Fibroblast of mammary gland (primary cell): Measurements from ENCODE around the gene FOXO1.

Experiments used
- DNase-seq: peaks from one replicate; pipeline ENCODE4 v3.0.0-alpha.2; 2010; ENCODE audit warnings: low read depth
- H3K4me3 ChIP-seq: 2 replicates; pipeline ENCODE4 v1.5.1; 2011; ENCODE audit warnings: low read depth, mild to moderate bottlenecking, low read length, moderate library complexity; ENCODE audit not compliant: control insufficient read depth
- TF ChIP-seq, protein P1 (sequence below): conservative IDR thresholded peaks from 2 replicates; pipeline ENCODE4 v1.5.1; 2011; ENCODE audit warnings: low read depth, low read length, inconsistent platforms; ENCODE audit not compliant: control insufficient read depth, insufficient read depth

FOXO1 gene

DNA sequence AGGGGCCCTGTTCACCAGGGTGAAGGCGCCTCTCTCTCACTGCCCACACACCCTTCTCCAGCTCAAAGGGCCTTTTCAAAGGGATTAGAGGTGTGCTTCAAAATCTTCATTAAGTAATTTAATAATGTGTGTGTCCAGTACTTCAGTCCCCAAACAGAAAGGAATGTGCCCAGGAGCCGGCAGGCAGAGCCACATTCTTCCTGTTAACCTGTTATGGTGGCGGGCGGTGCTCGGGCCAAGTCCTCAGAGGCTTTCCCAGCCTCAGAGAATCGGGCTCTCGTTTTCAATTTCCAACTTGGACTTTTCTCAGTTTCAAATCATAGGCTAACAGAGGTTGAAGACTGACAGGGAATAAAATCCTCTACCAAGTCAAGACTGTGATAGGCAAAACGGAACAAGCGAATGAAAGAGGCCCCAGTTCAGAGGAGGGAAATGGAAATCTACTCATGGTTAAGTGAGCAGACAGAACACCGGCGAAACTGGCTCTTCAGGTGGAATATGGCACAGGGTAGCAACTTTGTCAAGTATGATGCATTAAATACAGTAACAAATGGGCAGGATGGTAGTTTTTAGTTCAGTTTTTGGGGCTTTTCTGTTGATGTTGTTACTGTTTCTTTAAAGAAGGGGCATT, 68.6 kb downstream of the FOXO1 start:
- TF ChIP-seq, protein P1, sequence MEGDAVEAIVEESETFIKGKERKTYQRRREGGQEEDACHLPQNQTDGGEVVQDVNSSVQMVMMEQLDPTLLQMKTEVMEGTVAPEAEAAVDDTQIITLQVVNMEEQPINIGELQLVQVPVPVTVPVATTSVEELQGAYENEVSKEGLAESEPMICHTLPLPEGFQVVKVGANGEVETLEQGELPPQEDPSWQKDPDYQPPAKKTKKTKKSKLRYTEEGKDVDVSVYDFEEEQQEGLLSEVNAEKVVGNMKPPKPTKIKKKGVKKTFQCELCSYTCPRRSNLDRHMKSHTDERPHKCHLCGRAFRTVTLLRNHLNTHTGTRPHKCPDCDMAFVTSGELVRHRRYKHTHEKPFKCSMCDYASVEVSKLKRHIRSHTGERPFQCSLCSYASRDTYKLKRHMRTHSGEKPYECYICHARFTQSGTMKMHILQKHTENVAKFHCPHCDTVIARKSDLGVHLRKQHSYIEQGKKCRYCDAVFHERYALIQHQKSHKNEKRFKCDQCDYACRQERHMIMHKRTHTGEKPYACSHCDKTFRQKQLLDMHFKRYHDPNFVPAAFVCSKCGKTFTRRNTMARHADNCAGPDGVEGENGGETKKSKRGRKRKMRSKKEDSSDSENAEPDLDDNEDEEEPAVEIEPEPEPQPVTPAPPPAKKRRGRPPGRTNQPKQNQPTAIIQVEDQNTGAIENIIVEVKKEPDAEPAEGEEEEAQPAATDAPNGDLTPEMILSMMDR: no peak
- DNase-seq: no peak
- no peak overlapping the region for H3K4me3 ChIP-seq

DNA sequence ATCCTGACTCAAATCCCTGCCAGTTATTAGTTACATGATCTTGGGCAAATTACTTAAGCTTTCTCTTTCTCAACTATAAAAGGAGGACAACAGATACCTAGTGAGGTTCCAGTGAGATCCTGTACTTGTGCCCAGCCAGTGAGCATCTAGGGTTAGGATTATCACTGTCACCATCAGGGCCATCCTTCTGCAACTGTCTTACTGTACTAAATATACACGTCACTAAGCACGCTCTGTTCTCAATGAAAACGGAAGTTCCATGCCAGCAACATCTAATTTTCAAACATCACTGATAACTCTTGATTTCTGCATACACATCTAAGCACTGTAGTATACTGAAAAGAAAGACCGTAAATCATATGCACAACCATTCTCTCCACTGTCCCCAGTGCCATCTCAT, 70.0 kb downstream of the FOXO1 start:
- H3K4me3 ChIP-seq: no peak overlapping the region
- DNase-seq: no peak
- TF ChIP-seq, protein P1: no peak

DNA sequence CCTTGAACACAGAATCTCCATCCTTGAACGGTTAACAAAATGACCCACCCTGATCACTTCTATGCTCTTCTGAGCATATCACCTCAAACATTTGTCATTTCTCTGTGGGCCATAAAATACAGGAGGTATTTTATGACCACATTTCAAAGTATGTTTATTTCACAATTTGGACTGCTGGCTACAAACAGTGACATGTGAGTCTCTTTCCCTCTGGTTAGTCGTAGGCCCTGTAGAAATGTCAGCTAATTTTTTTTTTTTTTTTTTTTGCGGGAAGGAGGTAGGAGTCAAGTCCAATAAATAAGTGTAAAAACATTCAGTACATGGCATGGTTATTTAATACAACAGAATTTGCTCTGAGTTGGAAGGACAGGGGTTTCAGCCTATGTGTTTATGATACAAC, 70.7 kb downstream of the FOXO1 start:
- TF ChIP-seq, protein P1: no peak
- DNase-seq: peak; percentile 33
- no peak overlapping the region for H3K4me3 ChIP-seq

DNA sequence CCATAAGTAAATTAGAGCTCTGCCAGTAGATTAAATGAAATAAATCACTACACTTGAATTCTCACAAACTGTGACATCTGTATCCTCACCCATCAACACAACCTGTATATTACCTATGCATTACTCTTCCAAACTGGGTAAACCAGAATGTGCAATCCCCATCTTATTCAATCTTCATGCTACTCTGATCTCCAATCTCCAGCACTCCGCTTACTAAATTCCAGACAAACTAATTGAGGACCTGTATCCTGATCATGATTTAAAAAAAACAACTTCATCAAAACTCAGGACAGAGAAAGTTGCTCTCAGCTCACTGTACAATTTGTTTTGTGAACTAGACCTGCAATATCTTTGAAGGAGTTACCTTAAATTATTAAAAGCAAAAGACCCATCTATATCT, 74.4 kb downstream of the FOXO1 start:
- DNase-seq: no peak
- TF ChIP-seq, protein P1: no peak
- no peak overlapping the region for H3K4me3 ChIP-seq

DNA sequence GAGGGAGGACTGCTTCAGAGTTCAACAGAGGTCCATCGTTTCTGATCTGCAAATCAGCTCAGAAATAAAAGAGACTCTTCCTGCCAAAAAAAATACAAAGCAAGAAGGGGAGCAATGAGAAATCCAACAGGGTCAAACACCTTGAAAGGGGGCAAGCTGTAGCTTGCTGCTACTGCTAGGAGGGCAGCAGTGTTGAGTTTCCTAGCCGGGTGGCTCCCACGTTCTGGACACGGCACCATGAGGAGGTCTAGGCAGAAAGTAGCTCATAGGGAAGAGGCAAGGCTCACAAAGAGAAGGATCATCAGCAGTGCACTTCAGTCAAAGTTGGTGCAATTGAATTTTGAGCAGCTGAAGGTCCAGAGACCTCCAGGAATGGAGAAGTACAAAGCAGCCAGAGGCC, 75.3 kb downstream of the FOXO1 start:
- no peak overlapping the region for H3K4me3 ChIP-seq
- TF ChIP-seq, protein P1: no peak
- DNase-seq: no peak

DNA sequence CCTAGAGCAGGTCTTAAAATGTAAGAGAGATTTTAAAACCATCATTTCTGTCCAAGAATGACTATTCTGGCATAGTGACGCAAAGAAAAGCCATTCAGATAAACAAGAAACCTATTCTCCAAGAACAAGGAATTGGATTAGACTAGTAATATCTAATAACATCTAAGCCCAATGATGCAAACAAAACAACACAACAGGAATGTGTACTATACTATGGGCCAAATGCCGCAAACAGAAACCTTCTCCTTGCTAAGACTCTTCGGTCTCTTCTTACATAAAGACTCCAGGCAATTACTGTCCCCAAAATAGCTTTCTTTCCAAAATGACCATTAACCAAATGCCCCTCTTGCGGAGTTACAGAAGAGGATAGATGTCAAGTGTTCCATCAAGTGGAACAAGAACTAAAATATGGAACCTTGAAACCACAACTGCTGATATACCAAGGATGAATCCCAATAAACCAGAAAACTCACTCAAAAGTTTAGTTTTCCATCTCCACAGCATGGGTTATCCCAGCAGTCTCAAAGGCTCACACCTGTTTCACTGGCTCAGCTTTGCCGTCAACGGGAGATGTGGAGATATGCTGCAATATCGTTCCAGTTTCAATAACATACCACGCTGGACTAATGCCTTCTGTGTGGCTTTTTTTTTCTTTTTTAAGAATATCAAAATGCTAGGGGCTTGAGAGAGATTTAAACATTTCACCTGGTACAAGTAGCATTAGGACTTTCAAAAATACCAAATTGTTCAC, 76.2 kb downstream of the FOXO1 start:
- TF ChIP-seq, protein P1: no peak

More for the DNA sequence above, 76.2 kb downstream of the FOXO1 start:
- no peak overlapping the region for H3K4me3 ChIP-seq
- peak; percentile 32 for DNase-seq
